ENCODE data around the gene GAB2.
A peak's percentile ranks its signal among the peaks of the same experiment; 100 is the strongest.

Gene GAB2

DNA sequence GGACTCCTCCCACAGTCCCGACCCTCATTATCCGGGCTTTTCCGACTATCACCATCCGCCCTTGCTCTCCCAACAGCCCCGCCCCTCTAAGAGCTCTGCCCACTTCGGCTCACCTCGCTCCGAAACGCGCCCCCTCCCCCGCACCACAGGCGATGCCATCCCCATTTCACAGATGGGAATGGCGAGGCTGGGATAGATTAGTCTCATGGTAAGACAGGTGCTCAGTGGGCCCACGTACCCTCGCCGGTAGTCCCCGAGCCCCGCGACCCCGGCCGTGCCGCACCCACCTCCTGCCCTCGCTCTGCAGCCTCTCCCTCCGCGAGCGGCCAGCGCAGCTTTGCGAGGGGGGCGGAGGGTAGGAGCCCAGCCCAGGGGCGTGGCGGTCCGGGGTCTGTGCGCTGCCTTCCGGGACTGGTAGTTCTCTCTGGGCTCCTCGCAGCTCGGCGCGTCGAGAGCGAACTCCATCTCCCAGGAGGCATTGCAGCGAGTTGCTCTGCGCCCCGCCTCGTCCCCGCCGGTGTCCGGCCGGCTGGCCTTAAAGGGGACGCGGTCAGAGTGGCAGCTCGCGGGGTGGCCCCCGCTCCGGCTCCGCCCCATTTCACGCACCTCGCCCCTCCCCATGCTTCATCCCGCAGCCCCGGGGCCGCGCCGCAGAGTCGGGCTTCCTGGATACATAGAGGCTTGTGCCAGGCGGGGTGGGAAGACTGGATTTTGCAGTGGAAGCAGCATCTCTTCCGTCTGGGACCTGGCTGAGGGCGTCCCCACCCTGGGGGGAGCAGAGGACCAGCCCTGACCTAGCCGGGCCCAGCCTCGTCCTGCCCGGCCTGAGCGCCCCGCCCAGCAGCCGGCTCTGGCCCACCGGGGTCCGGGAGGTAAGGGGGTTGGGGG lies 229.1 kb downstream of the GAB2 start, which contains the start of the genes KCTD21 and USP35 (continued):
- TF ChIP-seq, protein P1, sequence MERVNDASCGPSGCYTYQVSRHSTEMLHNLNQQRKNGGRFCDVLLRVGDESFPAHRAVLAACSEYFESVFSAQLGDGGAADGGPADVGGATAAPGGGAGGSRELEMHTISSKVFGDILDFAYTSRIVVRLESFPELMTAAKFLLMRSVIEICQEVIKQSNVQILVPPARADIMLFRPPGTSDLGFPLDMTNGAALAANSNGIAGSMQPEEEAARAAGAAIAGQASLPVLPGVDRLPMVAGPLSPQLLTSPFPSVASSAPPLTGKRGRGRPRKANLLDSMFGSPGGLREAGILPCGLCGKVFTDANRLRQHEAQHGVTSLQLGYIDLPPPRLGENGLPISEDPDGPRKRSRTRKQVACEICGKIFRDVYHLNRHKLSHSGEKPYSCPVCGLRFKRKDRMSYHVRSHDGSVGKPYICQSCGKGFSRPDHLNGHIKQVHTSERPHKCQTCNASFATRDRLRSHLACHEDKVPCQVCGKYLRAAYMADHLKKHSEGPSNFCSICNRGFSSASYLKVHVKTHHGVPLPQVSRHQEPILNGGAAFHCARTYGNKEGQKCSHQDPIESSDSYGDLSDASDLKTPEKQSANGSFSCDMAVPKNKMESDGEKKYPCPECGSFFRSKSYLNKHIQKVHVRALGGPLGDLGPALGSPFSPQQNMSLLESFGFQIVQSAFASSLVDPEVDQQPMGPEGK (tag by site-specific recombination; IDR thresholded peaks at IDR 0.05), result peak; percentile 84
- peak; percentile 50; the same call in 1 of the 2 replicates for TF ChIP-seq ZNF394 (tag by site-specific recombination; IDR thresholded peaks at IDR 0.05; ENCODE audit: borderline replicate concordance)
- TF ChIP-seq ZFHX2 (tag by site-specific recombination; conservative IDR thresholded peaks at IDR 0.05), result peak; percentile 93
- TF ChIP-seq ZNF600 (tag by site-specific recombination; IDR thresholded peaks at IDR 0.05), result peak; percentile 52; the same call in 1 of the 2 replicates
- peak; percentile 95 for TF ChIP-seq ZNF24 (tag by site-specific recombination; IDR thresholded peaks at IDR 0.05)
- TF ChIP-seq, protein P2, sequence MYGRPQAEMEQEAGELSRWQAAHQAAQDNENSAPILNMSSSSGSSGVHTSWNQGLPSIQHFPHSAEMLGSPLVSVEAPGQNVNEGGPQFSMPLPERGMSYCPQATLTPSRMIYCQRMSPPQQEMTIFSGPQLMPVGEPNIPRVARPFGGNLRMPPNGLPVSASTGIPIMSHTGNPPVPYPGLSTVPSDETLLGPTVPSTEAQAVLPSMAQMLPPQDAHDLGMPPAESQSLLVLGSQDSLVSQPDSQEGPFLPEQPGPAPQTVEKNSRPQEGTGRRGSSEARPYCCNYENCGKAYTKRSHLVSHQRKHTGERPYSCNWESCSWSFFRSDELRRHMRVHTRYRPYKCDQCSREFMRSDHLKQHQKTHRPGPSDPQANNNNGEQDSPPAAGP (tag by site-specific recombination; IDR thresholded peaks at IDR 0.05), result peak; percentile 97
- TF ChIP-seq ZEB2 (tag by site-specific recombination; IDR thresholded peaks at IDR 0.05), result peak; percentile 90
- TF ChIP-seq, protein P3, sequence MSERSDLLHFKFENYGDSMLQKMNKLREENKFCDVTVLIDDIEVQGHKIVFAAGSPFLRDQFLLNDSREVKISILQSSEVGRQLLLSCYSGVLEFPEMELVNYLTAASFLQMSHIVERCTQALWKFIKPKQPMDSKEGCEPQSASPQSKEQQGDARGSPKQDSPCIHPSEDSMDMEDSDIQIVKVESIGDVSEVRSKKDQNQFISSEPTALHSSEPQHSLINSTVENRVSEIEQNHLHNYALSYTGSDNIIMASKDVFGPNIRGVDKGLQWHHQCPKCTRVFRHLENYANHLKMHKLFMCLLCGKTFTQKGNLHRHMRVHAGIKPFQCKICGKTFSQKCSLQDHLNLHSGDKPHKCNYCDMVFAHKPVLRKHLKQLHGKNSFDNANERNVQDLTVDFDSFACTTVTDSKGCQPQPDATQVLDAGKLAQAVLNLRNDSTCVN (tag by site-specific recombination; optimal IDR thresholded peaks at IDR 0.05), result peak; percentile 81
- TF ChIP-seq ZNF623 (tag by site-specific recombination; IDR thresholded peaks at IDR 0.05), result no peak
- peak; percentile 97 for TF ChIP-seq ZNF324 (tag by site-specific recombination; IDR thresholded peaks at IDR 0.05)
- TF ChIP-seq KLF8 (tag by site-specific recombination; IDR thresholded peaks at IDR 0.05), result peak; percentile 99
- peak; percentile 70 for TF ChIP-seq GLIS1 (tag by site-specific recombination; IDR thresholded peaks at IDR 0.05)
- peak; percentile 96 for TF ChIP-seq ZNF341 (tag by site-specific recombination; IDR thresholded peaks at IDR 0.05; ENCODE audit: low read depth)
- 0 out of 2 replicates have a peak, but pooled peaks have one; percentile 65 for TF ChIP-seq REPIN1 (tag by site-specific recombination; IDR thresholded peaks at IDR 0.05; ENCODE audit: low read depth)
- TF ChIP-seq, protein P4, sequence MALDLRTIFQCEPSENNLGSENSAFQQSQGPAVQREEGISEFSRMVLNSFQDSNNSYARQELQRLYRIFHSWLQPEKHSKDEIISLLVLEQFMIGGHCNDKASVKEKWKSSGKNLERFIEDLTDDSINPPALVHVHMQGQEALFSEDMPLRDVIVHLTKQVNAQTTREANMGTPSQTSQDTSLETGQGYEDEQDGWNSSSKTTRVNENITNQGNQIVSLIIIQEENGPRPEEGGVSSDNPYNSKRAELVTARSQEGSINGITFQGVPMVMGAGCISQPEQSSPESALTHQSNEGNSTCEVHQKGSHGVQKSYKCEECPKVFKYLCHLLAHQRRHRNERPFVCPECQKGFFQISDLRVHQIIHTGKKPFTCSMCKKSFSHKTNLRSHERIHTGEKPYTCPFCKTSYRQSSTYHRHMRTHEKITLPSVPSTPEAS (tag by site-specific recombination; IDR thresholded peaks at IDR 0.05), result peak; percentile 53; the same call in 1 of the 2 replicates
- TF ChIP-seq, protein P5, sequence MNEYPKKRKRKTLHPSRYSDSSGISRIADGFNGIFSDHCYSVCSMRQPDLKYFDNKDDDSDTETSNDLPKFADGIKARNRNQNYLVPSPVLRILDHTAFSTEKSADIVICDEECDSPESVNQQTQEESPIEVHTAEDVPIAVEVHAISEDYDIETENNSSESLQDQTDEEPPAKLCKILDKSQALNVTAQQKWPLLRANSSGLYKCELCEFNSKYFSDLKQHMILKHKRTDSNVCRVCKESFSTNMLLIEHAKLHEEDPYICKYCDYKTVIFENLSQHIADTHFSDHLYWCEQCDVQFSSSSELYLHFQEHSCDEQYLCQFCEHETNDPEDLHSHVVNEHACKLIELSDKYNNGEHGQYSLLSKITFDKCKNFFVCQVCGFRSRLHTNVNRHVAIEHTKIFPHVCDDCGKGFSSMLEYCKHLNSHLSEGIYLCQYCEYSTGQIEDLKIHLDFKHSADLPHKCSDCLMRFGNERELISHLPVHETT (tag by site-specific recombination; IDR thresholded peaks at IDR 0.05), result peak; percentile 74; the same call in 1 of the 2 replicates
- peak; percentile 95 for TF ChIP-seq ZNF76 (tag by site-specific recombination; IDR thresholded peaks at IDR 0.05; ENCODE audit: borderline replicate concordance, low read depth)
- peak; percentile 88 for TF ChIP-seq ZNF501 (tag by site-specific recombination; IDR thresholded peaks at IDR 0.05)
- peak; percentile 100 for TF ChIP-seq ZNF561 (tag by site-specific recombination; IDR thresholded peaks at IDR 0.05; ENCODE audit: borderline replicate concordance)
- peak; percentile 81 for TF ChIP-seq SP7 (tag by site-specific recombination; IDR thresholded peaks at IDR 0.05)
- TF ChIP-seq KLF7 (tag by site-specific recombination; IDR thresholded peaks at IDR 0.05; ENCODE audit: borderline replicate concordance), result peak; percentile 92
- peak; percentile 96 for TF ChIP-seq ZNF2 (tag by site-specific recombination; IDR thresholded peaks at IDR 0.05)
- TF ChIP-seq ZBTB17 (tag by site-specific recombination; IDR thresholded peaks at IDR 0.05), result peak; percentile 97
- TF ChIP-seq GLIS2 (tag by site-specific recombination; IDR thresholded peaks at IDR 0.05), result peak; percentile 88
- no peak for TF ChIP-seq ZNF157 (tag by site-specific recombination; IDR thresholded peaks at IDR 0.05)
- TF ChIP-seq ZNF146 (tag by site-specific recombination; IDR thresholded peaks at IDR 0.05), result no peak
- no peak for TF ChIP-seq ZNF174 (tag by site-specific recombination; IDR thresholded peaks at IDR 0.05)
- 0 out of 2 replicates have a peak, but pooled peaks have one; percentile 25 for TF ChIP-seq SCRT2 (tag by site-specific recombination; IDR thresholded peaks at IDR 0.05)
- no peak for TF ChIP-seq ZNF529 (tag by site-specific recombination; IDR thresholded peaks at IDR 0.05; ENCODE audit: insufficient replicate concordance)
- TF ChIP-seq ZNF626 (tag by site-specific recombination; IDR thresholded peaks at IDR 0.05), result no peak
- TF ChIP-seq WT1 (tag by site-specific recombination; IDR thresholded peaks at IDR 0.05), result peak; percentile 63
- peak; percentile 92 for TF ChIP-seq KLF1 (tag by site-specific recombination; IDR thresholded peaks at IDR 0.05)
- no peak for TF ChIP-seq ZNF311 (tag by site-specific recombination; IDR thresholded peaks at IDR 0.05; ENCODE audit: borderline replicate concordance)
- peak; percentile 81 for TF ChIP-seq SP2 (tag by site-specific recombination; IDR thresholded peaks at IDR 0.05)
